SU-DHL-6 (cell line): ENCODE measurements around the gene MMP14.

Experiments
- CTCF ChIP-seq: fragments of 200-600 bp; sonication (generic); IDR thresholded peaks from one replicate; pipeline ENCODE4 v1.5.1; 2017; ENCODE audit warnings: antibody characterized with exemption, mild to moderate bottlenecking, low read length, moderate library complexity; ENCODE audit not compliant: insufficient read depth, poor library complexity, severe bottlenecking
- EZH2phosphoT487 ChIP-seq: fragments of 200-600 bp; sonication (generic), shearing (Covaris generic); conservative IDR thresholded peaks from 2 replicates; pipeline ENCODE4 v1.6.1; 2018; ENCODE audit warnings: mild to moderate bottlenecking, antibody characterized with exemption, low read length, moderate library complexity, mixed read lengths

GRCh38 chr14:22791301-22791700, 45.1 kb upstream of the MMP14 start:
- TF ChIP-seq CTCF: no peak
- TF ChIP-seq EZH2phosphoT487: no peak
